HK-2 (cell line): ENCODE data around the gene PC.
"Not testable (repeated sequence)": the region's sequence is repeated elsewhere in the genome, so short reads cannot be mapped to it uniquely, and the experiment has no call there.

Experiments
- DNase-seq: peaks from one replicate; pipeline ENCODE4 v3.0.0-alpha.2; 2018; ENCODE audit not compliant: unreplicated experiment

PC gene

DNA sequence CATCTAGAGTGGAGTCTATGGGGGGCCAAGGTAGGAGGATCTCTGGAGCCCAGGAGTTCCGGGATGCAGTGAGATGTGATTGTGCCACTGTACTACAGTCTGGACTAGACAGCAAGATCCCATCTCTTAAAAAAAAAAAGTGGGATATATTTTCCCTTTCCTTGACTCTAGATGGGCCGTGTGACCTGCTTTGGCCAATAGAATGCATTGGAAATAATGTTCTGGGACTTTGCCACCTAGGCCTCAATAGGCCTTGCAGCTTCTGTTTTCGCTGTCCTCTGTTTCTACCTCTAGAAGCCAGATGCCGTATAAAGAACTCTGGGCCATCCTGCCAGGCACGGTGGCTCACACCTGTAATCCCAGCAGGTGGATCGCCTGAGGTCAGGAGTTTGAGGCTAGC, 20.5 kb upstream of the PC start:
- no peak for DNase-seq

GRCh38 chr11:66978229-66978628, 20.0 kb upstream of the PC start:
- DNase-seq: no peak

- no peak for DNase-seq
Observed at GRCh38 chr11:66976925-66977324, 18.7 kb upstream of the PC start.

GRCh38 chr11:66976028-66976467, 17.9 kb upstream of the PC start:
- no peak for DNase-seq

DNA sequence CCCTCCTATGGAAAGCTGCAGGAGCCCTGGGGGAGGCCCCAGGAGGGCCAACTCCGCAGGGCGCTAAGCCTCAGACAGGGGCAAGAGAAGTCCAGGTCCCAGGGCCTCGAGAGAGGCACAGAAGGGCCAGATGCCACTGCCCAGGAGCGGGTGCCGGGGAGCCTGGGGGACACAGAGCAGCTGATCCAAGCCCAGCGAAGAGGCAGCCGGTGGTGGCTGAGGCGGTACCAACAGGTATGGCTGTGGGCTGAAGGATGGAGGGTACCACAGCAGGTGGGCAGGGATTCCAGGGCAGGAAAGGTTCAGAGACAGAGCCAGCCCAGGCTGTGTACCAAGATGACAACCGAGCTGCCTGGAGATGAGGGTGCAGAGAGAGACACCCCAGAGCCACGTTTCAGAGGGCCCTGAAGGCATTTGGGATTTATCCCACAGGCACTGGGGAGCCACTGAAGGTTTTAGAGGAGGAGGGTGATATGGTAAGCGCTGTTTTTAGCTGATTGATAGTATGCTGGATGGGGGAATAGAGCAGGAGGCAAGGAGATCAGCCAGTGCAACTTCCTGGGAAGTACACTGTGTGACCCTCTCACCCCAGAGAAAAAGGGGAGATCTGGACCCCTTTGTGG, 17.3 kb upstream of the PC start:
- DNase-seq: no peak

DNA sequence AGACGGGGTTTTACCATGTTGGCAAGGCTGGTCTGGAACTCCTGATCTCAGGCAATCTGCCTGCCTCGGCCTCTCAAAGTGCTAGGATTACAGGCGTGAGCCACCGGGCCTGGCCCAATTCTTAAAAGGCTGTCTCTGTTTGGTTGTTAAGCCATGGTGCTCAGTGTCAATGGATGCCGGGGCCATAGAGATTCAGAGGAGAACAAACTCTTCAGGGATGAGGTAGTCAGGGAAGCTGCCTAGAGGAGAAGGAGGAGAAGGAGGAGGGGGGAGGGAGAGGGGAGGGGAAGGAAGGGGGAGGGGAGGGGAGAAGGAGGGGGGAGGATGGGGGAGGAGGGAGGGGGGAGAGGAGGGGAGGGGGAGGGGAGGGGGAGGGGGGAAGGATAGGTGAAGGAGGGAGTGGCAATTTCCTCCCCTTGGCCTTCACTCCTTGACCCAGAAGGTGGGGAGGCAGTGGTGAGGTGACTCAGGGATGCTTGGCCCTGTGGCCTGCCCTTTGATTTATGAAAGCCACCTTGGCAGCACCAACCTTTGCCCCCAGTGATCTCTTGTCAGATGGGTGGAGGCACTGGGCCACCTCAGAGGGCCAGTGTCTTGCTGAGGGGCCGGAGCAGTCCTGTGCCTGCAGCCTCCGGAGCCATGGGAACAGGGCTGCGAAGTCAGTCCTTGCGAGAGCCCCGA, 16.7 kb upstream of the PC start, which contains the start of gene C11orf86:
Gene C11orf86, plus strand, starts transcription at position 581 of the 681 bp plus-strand sequence. Its CDS starts 59 bp downstream, at position 640.
- DNase-seq: no peak

DNA sequence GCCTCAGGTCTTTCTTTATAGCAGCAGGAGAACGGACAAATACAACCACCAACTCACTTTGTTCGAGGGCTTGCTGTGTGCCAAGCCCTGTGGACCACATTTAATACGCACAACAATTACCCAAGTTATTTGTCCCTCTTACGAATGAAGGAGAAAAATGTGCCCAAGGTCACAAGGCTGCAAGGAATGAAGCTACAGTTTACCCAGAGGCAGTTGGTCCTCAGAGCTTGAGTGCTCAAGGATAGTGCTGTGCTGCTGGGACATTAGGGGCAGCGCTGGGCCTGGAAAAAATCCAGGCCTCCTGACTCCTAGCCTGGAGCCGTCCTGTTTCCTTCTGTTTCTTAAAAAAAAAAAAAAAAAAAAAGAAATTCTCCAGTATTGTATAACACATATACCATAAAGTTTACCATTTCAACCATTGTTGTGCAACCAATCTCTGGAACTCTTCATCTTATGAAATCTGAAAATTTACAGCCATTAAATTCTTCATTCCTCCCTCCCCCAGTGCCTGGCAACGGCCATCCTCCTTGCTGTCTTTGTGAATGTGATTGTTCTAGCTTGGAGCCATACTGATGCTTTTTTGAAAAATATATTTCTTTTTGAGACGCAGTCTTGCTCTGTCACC, 15.9 kb upstream of the PC start:
- no peak for DNase-seq

DNA sequence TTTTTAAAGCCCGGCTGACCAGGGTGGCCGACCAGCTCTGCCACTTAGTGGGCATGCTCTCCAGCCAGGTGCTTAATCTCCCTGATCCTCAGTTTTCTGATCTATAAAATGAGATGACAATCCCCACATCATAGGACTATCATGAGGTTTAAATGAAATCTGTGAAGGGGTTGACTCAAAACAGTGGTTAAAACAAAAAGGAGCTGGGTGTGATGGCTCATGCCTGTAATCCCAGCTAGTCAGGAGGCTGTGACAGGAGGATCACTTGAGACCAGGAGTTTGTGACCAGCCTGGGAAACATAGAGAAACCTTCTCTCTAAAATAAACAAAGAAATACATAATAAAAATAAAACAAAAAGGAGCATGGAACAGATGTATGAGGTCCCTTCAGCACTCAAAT, 13.3 kb upstream of the PC start:
- DNase-seq: no peak

DNA sequence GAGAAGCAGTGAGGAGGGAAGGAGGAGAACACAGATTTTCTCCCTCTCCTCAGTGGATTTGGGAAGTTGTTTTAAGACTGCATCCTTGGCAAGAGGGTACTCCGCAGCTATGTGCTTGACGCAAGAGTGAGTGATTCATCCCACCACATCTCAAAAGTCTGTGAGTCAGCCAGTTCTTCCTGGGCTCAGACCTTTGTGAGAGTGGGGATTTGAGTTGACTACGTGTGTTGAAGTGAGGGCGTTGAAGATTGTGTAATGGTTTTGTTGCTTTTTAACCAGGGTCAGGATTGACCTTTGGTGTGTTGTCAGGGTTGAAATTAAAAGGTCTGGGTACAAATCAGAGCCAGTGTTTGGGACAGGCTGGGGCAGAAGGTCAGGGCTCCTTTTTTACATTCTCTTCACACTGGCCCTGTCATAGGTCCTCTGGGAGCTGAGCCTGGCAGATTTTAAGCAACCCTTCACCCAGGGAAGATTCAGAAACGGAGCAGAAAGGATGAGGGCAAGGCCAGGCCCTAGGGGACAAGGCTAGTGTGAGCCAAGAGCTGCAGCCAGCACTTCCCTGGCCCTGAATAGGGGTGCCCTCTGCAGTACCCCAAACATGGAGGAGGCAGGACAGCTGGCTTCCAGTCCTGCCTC, 12.7 kb upstream of the PC start:
- DNase-seq: peak; percentile 63

- DNase-seq: no peak
Observed at GRCh38 chr11:66970371-66970806, 12.2 kb upstream of the PC start.

DNA sequence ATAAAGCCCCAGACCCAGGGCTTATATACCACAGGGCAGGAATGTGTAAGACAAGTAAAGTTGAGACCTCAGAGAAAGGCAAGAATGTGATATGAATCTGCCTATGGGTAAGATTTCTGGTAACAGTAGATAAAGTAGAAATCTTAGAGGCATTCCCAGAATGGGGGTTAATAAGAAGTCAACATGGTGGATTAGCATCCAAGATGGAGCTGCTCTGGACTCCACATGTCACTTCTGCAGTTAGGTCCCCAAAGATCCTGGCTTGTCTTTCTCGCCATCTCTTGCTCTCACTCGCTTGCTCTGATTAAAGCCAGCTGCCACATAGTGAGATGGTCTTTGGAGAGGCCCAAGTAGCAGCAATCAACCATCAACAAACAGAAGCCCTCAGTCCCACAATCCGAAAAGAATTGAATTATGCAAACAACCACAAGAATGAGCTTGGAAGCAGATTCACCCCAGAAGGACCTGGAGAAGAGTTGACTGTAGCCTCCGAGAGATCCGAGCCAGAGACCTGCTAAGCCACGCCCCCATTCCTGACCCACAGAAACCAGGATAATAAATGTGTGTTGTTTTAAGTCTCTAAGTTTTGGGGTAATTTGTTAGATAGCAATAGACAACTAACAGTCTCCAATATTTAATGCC, 11.5 kb upstream of the PC start:
- DNase-seq: no peak

DNA sequence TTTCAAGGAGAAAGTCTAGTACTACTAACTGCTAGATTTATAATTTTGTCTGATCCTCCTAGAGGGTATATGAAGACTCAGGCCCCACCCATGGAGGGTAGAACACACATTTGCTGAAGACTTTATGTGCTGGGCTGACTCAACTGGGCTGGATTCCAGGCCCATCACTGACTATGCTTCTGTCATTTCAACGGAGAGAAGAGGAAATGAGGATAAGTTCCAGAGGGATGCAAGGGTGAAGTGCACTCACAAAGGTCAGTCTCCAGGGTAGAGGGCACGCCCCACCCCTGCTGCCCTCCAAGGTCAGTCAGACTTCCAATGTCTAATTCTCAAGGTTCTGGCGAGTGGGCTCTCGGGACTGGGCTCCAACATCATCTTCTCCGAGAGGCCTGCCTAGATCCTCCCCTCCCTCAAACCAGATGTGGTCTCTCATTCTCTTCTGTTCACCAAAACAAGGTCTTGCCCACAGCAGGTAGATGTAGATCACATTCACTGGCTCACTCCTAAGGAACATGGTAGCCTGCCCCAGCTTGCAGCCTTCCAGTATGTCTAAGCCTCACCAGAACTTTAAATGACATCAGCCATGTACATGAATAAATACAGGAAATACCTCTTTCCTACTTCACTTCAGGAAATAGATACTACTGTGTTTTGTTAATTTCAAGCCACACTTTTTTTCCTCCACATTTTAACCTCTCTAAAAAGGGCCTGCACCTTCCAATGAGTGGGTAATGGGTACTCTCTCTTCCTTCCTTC, 9.7 kb upstream of the PC start:
- no peak for DNase-seq

GRCh38 chr11:66966351-66966750, 8.2 kb upstream of the PC start:
- no peak for DNase-seq

- no peak for DNase-seq
Observed at GRCh38 chr11:66964495-66964894, 6.3 kb upstream of the PC start.

DNA sequence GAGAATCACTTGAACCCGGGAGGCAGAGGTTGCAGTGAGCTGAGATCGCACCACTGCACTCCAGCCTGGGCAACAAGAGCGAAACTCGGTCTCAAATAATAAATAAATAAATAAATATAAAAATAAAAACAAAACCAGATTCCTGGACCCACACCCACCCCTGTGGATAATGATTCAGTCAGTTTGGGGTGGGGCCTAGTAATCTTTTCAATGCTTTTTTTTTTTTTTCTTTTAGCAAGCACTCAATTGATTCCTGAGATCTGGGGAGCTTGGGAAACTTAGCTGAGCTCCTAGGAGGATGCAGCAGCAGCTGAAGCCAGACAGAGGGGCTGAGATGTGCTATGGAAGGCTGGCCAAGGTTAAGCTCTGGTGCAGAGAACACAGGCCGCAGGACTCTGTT, 4.6 kb upstream of the PC start:
- DNase-seq: no peak

- no peak for DNase-seq
Observed at GRCh38 chr11:66962247-66962646, 4.1 kb upstream of the PC start.

DNA sequence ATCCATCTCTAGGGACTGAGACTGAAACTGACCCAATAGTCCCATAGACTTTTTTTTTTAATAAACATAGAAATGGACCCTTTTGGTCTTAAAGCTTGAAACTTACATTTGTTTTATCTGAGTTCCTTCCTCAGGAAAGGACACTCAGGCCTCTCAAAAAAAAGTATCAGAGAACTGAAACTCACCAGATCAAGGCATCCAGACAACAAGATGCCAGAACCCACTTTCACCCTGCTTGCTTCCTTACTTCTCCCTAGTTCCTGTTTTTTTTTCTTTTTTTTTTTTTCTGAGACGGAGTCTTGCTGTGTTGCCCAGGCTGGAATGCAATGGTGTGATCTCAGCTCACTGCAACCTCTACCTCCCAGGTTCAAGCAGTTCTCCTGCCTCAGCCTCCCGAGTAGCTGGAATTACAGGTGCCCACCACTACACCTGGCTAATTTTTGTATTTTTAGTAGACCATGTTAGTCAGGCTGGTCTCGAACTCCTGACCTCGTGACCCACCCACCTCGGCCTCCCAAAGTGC, 3.6 kb upstream of the PC start:
- not testable (repeated sequence) for DNase-seq

DNA sequence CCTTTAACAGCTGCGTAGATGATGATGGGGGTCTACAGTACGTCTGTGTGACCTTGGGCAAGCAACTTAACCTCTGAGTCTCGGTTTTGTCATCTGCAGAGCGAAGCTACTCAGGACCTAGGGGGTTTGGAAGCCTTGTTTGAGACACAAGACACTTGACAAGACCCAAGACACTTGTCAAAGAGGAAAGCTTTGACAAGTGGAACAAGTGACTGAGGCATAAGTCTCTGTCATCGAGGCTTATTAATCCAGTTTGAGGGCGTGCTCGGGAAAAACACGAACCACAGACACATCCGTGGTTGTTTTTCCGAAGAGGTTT, 732 bp upstream of the PC start:
- DNase-seq: no peak

- no peak for DNase-seq
Observed at GRCh38 chr11:66957971-66958231, 282 bp downstream of the PC start.

- DNase-seq: no peak
Observed at GRCh38 chr11:66956689-66957290, 1.4 kb downstream of the PC start.
